GM19463 (cell line): ENCODE data around the gene SPPL3.
"Not testable (repeated sequence)": the region's sequence is repeated elsewhere in the genome, so short reads cannot be mapped to it uniquely, and the experiment has no call there.

Source experiments
- ATAC-seq: cut with Tn5 transposase; IDR thresholded peaks from one replicate; pipeline ENCODE4 v1.9.1; 2021; ENCODE audit warnings: mild to moderate bottlenecking, moderate library complexity; ENCODE audit not compliant: unreplicated experiment

SPPL3 gene

GRCh38 chr12:120904197-120904773 is at the start of gene SPPL3:
Gene SPPL3 (minus strand): TSS chr12:120904358. CDS start chr12:120903867, 491 bp downstream.
- ATAC-seq, result peak; percentile 68

DNA sequence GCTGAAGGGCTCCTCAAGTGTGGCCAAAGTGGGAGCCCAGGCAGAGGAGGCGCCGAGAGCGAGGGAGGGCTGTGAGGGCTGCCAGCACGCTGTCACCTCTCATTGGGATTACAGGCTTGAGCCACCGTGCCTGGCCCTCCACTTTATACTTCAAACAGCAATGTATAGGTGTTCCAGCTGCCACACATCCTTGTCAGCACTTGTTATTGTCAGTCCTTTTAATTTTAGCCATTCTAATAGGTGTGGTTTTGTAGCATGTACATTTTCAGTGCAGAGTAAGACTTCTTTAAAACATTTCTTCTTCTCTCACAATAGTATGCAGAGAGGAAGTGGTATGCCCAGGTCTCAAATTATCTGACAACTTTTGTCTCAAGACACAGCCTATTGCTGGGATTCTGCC is 46.6 kb upstream of the SPPL3 start:
- no peak for ATAC-seq

DNA sequence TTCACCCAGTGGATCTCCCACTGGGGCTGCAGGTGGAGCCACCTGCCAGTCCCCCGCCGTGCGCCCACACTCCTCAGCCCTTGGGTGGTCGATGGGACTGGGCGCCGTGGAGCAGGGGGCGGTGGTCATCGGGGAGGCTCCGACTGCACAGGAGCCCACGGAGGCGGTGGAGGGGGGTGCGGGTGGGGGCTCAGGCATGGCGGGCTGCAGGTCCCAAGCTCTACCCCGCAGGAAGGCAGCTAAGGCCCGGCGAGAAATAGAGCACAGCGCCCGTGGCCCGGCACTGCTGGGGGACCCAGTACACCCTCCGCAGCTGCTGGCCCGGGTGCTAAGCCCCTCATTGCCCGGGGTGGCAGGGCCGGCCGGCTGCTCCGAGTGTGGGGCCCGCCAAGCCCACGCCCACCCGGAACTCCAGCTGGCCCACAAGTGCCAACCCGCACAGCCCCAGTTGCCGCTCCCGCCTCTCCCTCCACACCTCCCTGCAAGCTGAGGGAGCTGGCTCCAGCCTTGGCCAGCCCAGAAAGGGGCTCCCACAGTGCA is 46.2 kb upstream of the SPPL3 start:
- not testable (repeated sequence) for ATAC-seq

DNA sequence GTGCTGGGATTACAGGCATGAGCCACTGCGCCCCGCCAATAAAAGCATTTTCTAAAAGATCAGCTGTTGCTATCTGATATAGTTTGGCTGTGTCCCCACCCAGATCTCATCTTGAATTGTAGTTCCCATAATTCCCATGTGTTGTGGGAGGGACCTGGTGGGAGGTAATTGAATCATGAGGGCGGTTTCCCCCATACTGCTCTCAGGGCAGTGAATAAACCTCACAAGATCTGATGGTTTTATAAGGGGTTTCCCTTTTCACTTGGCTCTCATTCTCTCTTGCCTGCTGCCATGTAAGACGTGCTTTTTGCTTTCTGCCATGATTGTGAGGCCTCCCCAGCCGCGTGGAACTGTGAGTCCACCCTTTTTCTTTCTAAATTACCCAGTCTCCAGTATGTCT is 41.4 kb upstream of the SPPL3 start:
- ATAC-seq, result not testable (repeated sequence)

DNA sequence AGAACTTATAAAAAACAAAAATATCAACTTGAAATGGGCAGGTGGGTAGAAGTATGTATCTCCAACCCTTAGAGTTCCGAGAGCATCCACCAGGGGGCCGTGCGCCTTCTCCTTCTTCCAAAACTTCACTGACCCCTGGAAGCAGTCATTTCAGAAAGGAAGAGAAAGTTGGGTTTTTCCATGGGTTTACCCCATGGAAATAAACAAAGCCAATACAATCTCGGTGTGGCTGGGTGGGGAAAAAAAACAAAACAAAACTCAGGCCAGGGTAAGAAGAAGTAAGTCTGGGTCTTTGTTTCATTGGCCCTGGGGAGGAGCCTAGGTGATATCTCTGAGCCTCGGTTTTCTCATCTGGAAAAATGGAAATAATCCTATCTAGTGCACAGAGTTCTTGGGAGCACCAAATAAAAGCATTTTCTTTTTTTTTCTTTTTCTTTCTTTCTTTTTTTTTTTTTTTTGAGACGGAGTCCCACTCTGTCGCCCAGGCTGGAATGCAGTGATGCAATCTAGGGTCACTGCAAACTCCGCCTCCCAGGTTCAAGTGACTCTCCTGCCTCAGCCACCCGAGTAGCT is 40.6 kb upstream of the SPPL3 start:
- ATAC-seq, result no peak

DNA sequence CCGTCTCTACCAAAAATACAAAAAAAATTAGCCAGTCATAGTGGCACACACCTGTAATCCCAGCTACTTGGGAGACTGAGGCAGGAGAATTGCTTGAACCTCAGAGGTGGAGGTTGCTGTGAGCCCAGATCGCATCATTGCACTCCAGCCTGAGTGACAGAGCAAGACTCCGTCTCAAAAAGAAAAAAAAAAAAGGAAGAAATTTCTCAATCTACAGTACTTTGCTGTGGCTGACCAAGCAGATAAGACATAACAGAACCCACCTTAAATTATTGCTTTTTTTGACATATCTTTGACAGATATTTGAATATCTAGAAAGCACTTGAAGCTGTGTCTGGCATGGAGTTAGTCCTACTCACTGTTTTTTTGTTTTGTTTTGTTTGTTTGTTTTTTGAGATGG is 39.3 kb upstream of the SPPL3 start:
- ATAC-seq, result no peak

DNA sequence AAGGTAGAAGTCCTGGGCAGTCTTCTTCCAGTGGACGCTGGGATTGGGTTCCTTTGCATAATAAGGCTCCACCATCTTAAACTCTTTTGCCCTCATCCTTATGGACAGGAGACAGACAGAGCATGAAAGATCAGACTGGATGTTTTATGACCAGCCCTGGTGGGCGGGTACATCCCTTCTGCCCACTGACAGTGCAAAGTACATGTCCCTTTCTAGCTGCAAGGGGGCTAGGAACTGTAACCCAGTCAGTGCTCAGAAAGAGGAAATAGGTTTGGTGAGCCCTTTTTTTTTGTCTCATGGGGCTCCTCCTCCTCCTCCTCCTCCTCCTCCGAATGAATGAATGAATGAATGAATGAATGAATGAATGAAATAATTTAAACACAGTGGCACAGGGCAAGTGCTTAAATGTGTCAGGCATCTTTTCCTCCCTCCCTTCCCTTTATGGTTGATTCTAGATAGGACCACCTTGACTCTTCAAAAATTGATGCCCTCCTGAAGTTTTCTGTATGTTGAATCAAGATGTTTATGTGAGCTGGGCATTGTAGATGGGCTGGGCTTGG is 37.8 kb upstream of the SPPL3 start:
- no peak for ATAC-seq

GRCh38 chr12:120941412-120941811 is 37.3 kb upstream of the SPPL3 start:
- no peak for ATAC-seq

GRCh38 chr12:120940799-120941198 is 36.6 kb upstream of the SPPL3 start:
- no peak for ATAC-seq

DNA sequence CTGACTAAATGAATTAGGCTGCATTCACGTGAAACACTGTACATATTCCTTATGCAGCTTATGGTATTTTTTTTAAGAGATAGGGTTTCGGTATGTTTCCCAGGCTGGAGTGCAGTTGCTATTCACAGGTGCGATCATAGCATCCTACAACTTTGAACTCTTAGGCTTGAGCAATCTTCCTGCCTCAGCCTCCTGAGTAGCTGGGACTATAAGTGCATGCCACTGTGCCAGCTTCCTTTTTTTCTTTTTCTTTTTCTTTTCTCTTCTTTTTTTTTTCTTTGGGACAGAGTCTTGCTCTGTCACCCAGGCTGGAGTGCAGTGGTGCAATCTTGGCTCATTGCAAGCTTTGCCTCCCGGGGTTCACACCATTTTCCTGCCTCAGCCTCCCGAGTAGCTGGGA is 35.8 kb upstream of the SPPL3 start:
- no peak for ATAC-seq

GRCh38 chr12:120939523-120939922 is 35.4 kb upstream of the SPPL3 start:
- no peak for ATAC-seq

DNA sequence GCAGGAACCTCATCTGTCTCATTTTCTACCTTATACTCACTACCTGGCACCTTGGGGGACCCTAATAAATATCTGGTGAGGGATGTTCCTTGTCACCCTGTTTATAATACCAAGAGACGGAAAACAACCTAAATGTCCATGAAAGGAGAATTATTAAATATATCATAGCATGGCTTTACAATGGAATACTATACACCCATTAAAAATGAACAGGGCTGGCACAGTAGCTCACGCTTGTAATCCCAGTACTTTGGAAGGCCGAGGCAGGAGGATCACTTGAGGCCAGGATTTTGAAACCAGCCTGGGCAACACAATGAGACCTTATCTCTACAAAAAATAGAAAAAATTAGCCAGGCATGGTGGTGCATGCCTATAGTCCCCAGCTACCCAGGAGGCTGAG is 34.3 kb upstream of the SPPL3 start:
- no peak for ATAC-seq

DNA sequence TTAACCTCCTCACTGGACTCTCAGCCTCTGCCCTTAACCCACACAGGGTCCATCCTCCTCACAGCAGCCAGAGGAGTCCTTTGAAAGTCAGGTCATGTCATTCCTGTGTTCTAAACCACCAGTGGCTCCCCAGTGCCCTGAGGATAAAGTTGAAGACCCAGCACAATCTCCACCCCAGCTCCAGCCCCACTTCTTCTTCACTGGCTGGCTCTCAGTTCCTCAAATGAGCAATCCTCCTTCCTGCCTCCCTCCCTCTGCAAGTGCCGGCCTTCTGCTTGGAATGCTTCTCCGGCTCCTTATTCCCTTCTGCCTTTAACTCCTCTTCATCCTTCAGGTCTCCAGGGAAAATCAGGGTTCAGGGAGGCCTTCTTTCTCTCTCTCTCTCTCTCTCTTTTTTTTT is 32.0 kb upstream of the SPPL3 start:
- no peak for ATAC-seq

- no peak for ATAC-seq
Measured at GRCh38 chr12:120933786-120934185, 29.6 kb upstream of the SPPL3 start.

GRCh38 chr12:120932956-120933526 is 28.9 kb upstream of the SPPL3 start:
- no peak for ATAC-seq

GRCh38 chr12:120932058-120932457 is 27.9 kb upstream of the SPPL3 start:
- ATAC-seq, result no peak

- ATAC-seq, result no peak
Measured at GRCh38 chr12:120930032-120930431, 25.9 kb upstream of the SPPL3 start.

- ATAC-seq, result no peak
Measured at GRCh38 chr12:120928864-120929652, 24.9 kb upstream of the SPPL3 start.

DNA sequence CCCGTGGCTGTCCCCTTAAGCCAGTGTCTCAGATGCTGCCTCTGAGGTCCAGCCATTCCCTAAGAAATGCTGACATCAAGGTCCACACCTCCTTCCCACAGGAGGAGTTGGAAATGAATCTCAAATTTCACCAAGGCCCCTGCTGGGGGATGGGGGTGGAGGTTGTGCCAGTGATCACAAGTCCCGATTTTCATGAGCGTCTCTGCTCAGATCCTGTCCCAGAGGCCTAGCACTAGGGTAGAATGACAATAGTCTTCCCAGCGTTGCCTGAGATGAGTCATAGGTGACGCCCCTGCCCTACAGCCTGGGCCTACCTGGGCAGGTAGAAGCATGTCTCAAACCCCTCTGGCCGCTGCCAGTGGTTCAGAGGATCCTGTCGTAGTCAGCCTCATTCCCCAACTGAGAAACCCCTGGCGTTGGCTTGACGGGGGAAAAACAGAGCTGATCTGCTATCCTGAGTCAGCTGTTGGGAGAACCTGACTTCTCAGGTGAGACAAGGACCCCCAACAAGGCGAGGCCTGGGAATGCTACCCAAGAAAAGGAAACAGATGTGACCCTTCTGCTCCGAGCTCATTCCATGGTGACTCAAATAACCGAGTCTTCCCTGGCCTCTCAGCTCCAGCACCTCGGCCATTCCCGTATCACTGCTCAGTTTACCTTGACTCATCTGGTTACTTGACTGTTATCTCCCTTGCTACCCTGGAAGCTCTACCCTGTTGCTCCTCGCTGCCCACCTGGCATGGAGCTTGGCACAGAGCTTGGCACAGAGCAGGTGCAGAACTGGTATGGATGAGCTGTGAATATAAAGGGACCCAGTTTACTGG is 21.8 kb upstream of the SPPL3 start:
- ATAC-seq, result no peak

DNA sequence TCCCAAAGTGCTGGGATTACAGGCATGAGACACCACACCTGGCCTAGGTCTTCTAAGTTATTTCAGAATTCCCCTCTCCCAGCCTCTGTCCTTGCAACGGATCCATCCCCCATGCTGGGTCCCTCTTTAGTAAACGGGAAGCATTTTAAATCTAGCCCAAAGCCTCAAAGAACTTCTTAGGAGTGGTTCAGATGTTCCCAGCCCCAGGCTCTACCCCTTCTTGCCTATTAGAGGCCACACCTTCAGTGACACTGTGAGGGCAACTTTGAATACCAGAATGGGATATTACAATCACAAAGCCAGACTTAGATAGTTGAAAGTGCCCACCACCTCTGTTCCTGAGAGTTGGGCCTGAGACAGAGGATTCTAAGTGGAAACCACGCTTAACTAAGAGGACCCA is 18.1 kb upstream of the SPPL3 start:
- ATAC-seq, result no peak

DNA sequence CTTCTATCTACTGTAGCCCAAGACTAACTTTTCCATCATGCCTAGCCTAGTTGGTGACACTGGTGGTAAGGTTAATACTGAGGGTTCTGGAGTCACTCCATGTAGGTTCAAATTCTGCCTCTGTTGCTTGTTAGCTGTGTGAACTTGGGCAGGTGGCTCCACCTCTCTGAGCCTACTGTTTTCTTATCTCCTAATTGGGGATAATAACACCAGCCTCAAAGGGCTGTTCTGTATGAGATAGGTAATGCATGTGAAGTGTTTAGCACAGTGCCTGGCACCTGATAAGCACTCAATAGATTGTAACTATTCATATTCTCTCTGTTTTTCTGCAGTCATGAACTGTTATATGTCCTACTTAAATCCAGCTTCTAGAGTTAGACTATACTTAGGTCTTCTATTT is 17.5 kb upstream of the SPPL3 start:
- no peak for ATAC-seq
